ENCODE measurements around the gene UXS1. TPM values are rescaled to one million over a fixed set of nuclear protein-coding genes. Genes with fewer than 3 reads are reported as not detected.

Gene UXS1
- total RNA-seq, 5 donors from 2014 or later (not counting 1 experiment from before 2014, with no cell fraction given): 90.8 to 167 (median 145) TPM

DNA sequence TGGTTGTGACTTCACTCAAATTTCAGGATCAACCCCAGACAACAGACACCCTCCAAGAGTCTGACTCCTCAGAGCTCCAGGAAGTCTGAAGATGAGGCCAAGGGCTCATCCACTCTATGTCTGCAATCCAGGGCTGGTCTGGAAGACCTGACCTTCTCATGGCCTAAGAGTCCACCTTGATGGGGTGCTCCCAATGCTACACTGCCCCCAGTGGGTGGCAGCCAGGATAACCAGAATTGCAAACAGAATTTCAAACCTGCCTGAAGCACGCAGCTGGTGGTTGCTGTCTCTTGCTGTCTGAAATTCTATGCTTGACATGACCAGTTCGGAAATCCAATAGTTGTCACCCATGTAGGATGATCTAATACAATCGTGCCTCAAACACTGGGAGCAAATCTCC lies 96.0 kb downstream of the UXS1 start:
- H3K27me3 ChIP-seq (replicated peaks in 1 of 2; ENCODE audit: control insufficient read depth in 2 of 2, extremely low read depth in 1 of 2, insufficient read depth in 2 of 2, low read length in 1 of 2): no peaks in the 10 kb centered on the region
- H3K4me3 Mint-ChIP-seq: no peak overlapping the region
- WGBS (ENCODE audit: insufficient coverage): 78% methylated on average over 3 of the region's 3 CpGs
- H3K9me3 Mint-ChIP-seq: no peaks in the 10 kb centered on the region
- peaks cover 35 to 49% of the 10 kb centered on the region in 2 experiments for H3K4me1 ChIP-seq (ENCODE audit: control insufficient read depth in 1 of 2, extremely low read depth in 1 of 2, insufficient read depth in 2 of 2, low read length in 2 of 2)
- no peak overlapping the region for H3K4me3 ChIP-seq (ENCODE audit: control insufficient read depth in 1 of 2, extremely low read depth in 1 of 2, low read length in 1 of 2)
- ChIA-PET CTCF (interaction anchor here (0.7 to 2.0 kb wide), 5 partner anchors 13 to 729 kb away, joined by 3 to 6 read pairs (median 5); no protein-coding TSS in a partner anchor), POLR2A (no interaction called here)
- H3K27ac Mint-ChIP-seq: peak overlapping the region; percentile 85 to 94
- ATAC-seq (replicated peaks in 1 of 4) (no peak), DNase-seq (peak in 4 of 35 experiments; percentile 11 to 32 (median 20))
- H3K27me3 Mint-ChIP-seq: no peaks in the 10 kb centered on the region
- H3K27ac ChIP-seq (ENCODE audit: low read length): no peak overlapping the region
- peaks cover 57 to 67% (median 60%) of the 10 kb centered on the region in 3 donors for H3K4me1 Mint-ChIP-seq
- peaks cover 56% of the 10 kb centered on the region for H3K36me3 Mint-ChIP-seq
- peaks cover 8 to 40% of the 10 kb centered on the region in 2 donors for H3K36me3 ChIP-seq (ENCODE audit: control insufficient read depth in 2 of 2, extremely low read depth in 1 of 2, insufficient read depth in 1 of 2, low read length in 1 of 2)
- H3K9me3 ChIP-seq: no peaks in the 10 kb centered on the region

DNA sequence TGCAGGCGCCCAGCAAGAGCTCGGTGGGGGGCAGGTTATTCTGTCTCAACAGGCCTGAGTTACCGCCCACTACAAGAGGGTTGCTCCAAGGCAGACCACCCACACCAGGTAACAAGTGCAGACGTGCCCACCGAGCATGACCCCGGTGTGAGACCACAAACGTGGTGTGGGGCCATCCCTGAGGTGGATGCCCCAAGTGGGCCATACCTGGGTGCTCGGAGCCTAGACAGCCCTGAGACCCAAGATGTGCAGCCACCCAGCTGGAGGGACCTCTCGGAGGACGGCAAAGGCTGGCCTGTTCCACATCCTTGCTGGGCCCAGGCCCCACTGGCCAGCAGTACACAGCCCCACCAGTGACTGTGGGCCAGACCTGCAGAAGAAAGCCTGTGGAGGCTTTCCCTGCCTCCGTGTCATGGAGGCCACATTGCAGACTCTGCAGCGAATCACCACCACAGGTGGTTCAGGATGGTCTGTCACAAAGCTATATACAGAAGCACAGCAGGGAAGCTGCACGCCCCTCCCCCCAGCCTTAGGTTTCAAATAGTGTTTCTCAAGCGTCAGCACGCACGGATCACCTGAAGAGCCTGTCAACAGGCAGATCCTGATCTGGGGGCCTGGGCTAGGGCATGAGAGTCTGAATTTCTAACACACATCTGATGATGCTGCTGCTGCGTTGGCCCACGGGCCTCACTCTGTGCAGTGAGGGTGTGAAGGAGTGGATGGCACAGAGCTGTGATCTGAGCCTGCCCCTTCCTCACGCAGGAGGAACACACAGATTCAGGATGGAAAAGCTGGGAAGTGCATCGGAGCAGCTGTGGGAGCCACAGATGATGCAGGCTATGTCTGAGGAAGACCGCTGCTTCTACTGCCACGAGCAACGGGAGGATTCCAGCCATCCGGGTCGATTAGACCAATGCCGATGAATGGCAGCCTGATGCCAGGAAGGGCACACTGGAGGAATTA lies 96.8 kb downstream of the UXS1 start:
- ATAC-seq (replicated peaks in 1 of 4): peak in 1 of 4 experiments; percentile 19
- POLR2A ChIA-PET: interaction anchor here (0.6 to 0.9 kb wide), 2 partner anchors 40 to 190 kb away, joined by 3 read pairs; no protein-coding TSS in a partner anchor
- H3K27me3 ChIP-seq (replicated peaks in 1 of 2; ENCODE audit: control insufficient read depth in 2 of 2, extremely low read depth in 1 of 2, insufficient read depth in 2 of 2, low read length in 1 of 2): no peaks in the 10 kb centered on the region
- CTCF ChIA-PET: interaction anchor here in 1 of 2 donors (0.6 to 2.0 kb wide), 4 partner anchors 14 to 728 kb away, joined by 3 to 6 read pairs (median 4); no protein-coding TSS in a partner anchor
- Mint-ChIP-seq H3K27me3 (no peaks in the 10 kb centered on the region), H3K27ac (peak overlapping the region; percentile 85 to 94), H3K36me3 (peaks cover 60% of the 10 kb centered on the region), H3K4me1 (peaks cover 65 to 74% (median 67%) of the 10 kb centered on the region in 3 donors), H3K9me3 (no peaks in the 10 kb centered on the region), H3K4me3 (peak overlapping the region; percentile 71 to 80 (median 78))
- peaks cover 41 to 56% of the 10 kb centered on the region in 2 experiments for H3K4me1 ChIP-seq (ENCODE audit: control insufficient read depth in 1 of 2, extremely low read depth in 1 of 2, insufficient read depth in 2 of 2, low read length in 2 of 2)
- H3K27ac ChIP-seq (ENCODE audit: low read length): peak overlapping the region; percentile 91
- peak overlapping the region; percentile 19 to 54 for H3K4me3 ChIP-seq (ENCODE audit: control insufficient read depth in 1 of 2, extremely low read depth in 1 of 2, low read length in 1 of 2)
- no peaks in the 10 kb centered on the region for H3K9me3 ChIP-seq
- WGBS (ENCODE audit: insufficient coverage): 81% methylated on average over 26 of the region's 26 CpGs
- H3K36me3 ChIP-seq (ENCODE audit: control insufficient read depth in 2 of 2, extremely low read depth in 1 of 2, insufficient read depth in 1 of 2, low read length in 1 of 2): peaks cover 8 to 34% of the 10 kb centered on the region in 2 donors
- peak in 22 of 35 experiments; percentile 24 to 64 (median 47) for DNase-seq

GRCh38 chr2:106096299-106097037 lies 97.6 kb downstream of the UXS1 start:
- no peaks in the 10 kb centered on the region for H3K9me3 ChIP-seq
- peaks cover 8 to 27% of the 10 kb centered on the region in 2 donors for H3K36me3 ChIP-seq (ENCODE audit: control insufficient read depth in 2 of 2, extremely low read depth in 1 of 2, insufficient read depth in 1 of 2, low read length in 1 of 2)
- H3K9me3 Mint-ChIP-seq: no peaks in the 10 kb centered on the region
- peak; percentile 8 to 29 (median 22) for ATAC-seq (replicated peaks in 1 of 4)
- H3K27ac Mint-ChIP-seq: peak overlapping the region; percentile 85 to 94
- no peaks in the 10 kb centered on the region for H3K27me3 ChIP-seq (replicated peaks in 1 of 2; ENCODE audit: control insufficient read depth in 2 of 2, extremely low read depth in 1 of 2, insufficient read depth in 2 of 2, low read length in 1 of 2)
- H3K36me3 Mint-ChIP-seq: peaks cover 62% of the 10 kb centered on the region
- peak overlapping the region; percentile 91 for H3K27ac ChIP-seq (ENCODE audit: low read length)
- WGBS (ENCODE audit: insufficient coverage): 13% methylated on average over 7 of the region's 12 CpGs
- POLR2A ChIA-PET: interaction anchor here (0.6 to 0.9 kb wide), 2 partner anchors 41 to 189 kb away, joined by 3 read pairs; no protein-coding TSS in a partner anchor
- H3K4me3 Mint-ChIP-seq: peak overlapping the region; percentile 71 to 80 (median 78)
- H3K4me3 ChIP-seq (ENCODE audit: control insufficient read depth in 1 of 2, extremely low read depth in 1 of 2, low read length in 1 of 2): peak overlapping the region; percentile 54 to 55
- no peaks in the 10 kb centered on the region for H3K27me3 Mint-ChIP-seq
- peaks cover 48 to 60% of the 10 kb centered on the region in 2 experiments for H3K4me1 ChIP-seq (ENCODE audit: control insufficient read depth in 1 of 2, extremely low read depth in 1 of 2, insufficient read depth in 2 of 2, low read length in 2 of 2)
- peak in 16 of 35 experiments; percentile 3 to 70 (median 33) for DNase-seq
- H3K4me1 Mint-ChIP-seq: peaks cover 73 to 80% (median 73%) of the 10 kb centered on the region in 3 donors
- CTCF ChIA-PET: interaction anchor here (0.6 to 0.7 kb wide), 2 partner anchors 64 to 448 kb away, joined by 3 read pairs; no protein-coding TSS in a partner anchor

- Histone ChIP-seq H3K9me3 (no peaks in the 10 kb centered on the region), H3K4me3 (ENCODE audit: control insufficient read depth in 1 of 2, extremely low read depth in 1 of 2, low read length in 1 of 2) (peak overlapping the region; percentile 54 to 55), H3K27me3 (replicated peaks in 1 of 2; ENCODE audit: control insufficient read depth in 2 of 2, extremely low read depth in 1 of 2, insufficient read depth in 2 of 2, low read length in 1 of 2) (no peaks in the 10 kb centered on the region), H3K27ac (ENCODE audit: low read length) (peak overlapping the region; percentile 91), H3K4me1 (ENCODE audit: control insufficient read depth in 1 of 2, extremely low read depth in 1 of 2, insufficient read depth in 2 of 2, low read length in 2 of 2) (peaks cover 56 to 64% of the 10 kb centered on the region in 2 experiments), H3K36me3 (ENCODE audit: control insufficient read depth in 2 of 2, extremely low read depth in 1 of 2, insufficient read depth in 1 of 2, low read length in 1 of 2) (peaks cover 4 to 22% of the 10 kb centered on the region in 2 donors)
- POLR2A ChIA-PET: interaction anchor here in 1 of 2 donors (0.5 to 1.3 kb wide), 2 partner anchors 165 to 297 kb away, joined by 4 to 8 read pairs; no protein-coding TSS in a partner anchor
- peak overlapping the region; percentile 71 to 80 (median 78) for H3K4me3 Mint-ChIP-seq
- peak overlapping the region; percentile 85 to 94 for H3K27ac Mint-ChIP-seq
- 5% methylated on average over 16 of the region's 21 CpGs for WGBS (ENCODE audit: insufficient coverage)
- ATAC-seq (replicated peaks in 1 of 4): peak; percentile 80 to 87 (median 82)
- DNase-seq: peak; percentile 74 to 93 (median 87)
- peaks cover 81 to 88% (median 81%) of the 10 kb centered on the region in 3 donors for H3K4me1 Mint-ChIP-seq
- H3K36me3 Mint-ChIP-seq: peaks cover 63% of the 10 kb centered on the region
- no peaks in the 10 kb centered on the region for H3K9me3 Mint-ChIP-seq
- CTCF ChIA-PET: interaction anchor here in 1 of 2 donors (0.7 to 1.3 kb wide), 4 partner anchors 10 to 161 kb away, joined by 3 read pairs; no protein-coding TSS in a partner anchor
- no peaks in the 10 kb centered on the region for H3K27me3 Mint-ChIP-seq
These were observed 98.4 kb downstream of the UXS1 start for GRCh38 chr2:106095478-106096298.

- ChIA-PET POLR2A (interaction anchor here (0.8 to 1.3 kb wide), 3 partner anchors 9 to 759 kb away, joined by 3 to 8 read pairs (median 3); no protein-coding TSS in a partner anchor), CTCF (interaction anchor here in 1 of 2 donors (1.0 to 1.4 kb wide), 6 partner anchors 8 to 518 kb away, joined by 3 to 5 read pairs (median 4); no protein-coding TSS in a partner anchor)
- 0% methylated on average over 5 of the region's 13 CpGs for WGBS (ENCODE audit: insufficient coverage)
- H3K4me1 ChIP-seq (ENCODE audit: control insufficient read depth in 1 of 2, extremely low read depth in 1 of 2, insufficient read depth in 2 of 2, low read length in 2 of 2): peaks cover 68 to 76% of the 10 kb centered on the region in 2 experiments
- Mint-ChIP-seq H3K9me3 (peaks cover 0 to under 1% (median 0%) of the 10 kb centered on the region in 3 donors), H3K36me3 (peaks cover 66% of the 10 kb centered on the region), H3K27ac (peak overlapping the region; percentile 96), H3K27me3 (no peaks in the 10 kb centered on the region), H3K4me1 (peaks cover 93 to 95% (median 95%) of the 10 kb centered on the region in 3 donors), H3K4me3 (peak overlapping the region; percentile 73 to 80 (median 73))
- H3K9me3 ChIP-seq: no peaks in the 10 kb centered on the region
- ATAC-seq (replicated peaks in 1 of 4) (peak; percentile 52 to 61 (median 56)), DNase-seq (peak; percentile 48 to 84 (median 71))
- peak overlapping the region; percentile 91 for H3K27ac ChIP-seq (ENCODE audit: low read length)
- no peaks in the 10 kb centered on the region for H3K27me3 ChIP-seq (replicated peaks in 1 of 2; ENCODE audit: control insufficient read depth in 2 of 2, extremely low read depth in 1 of 2, insufficient read depth in 2 of 2, low read length in 1 of 2)
- H3K4me3 ChIP-seq (ENCODE audit: control insufficient read depth in 1 of 2, extremely low read depth in 1 of 2, low read length in 1 of 2): peak overlapping the region; percentile 19 to 37
- peaks cover 3 to 8% of the 10 kb centered on the region in 2 donors for H3K36me3 ChIP-seq (ENCODE audit: control insufficient read depth in 2 of 2, extremely low read depth in 1 of 2, insufficient read depth in 1 of 2, low read length in 1 of 2)
These were observed 99.8 kb downstream of the UXS1 start for GRCh38 chr2:106094131-106094841.

Measured in T-cell (primary cell).